Right lobe of liver (tissue), 6 donors: ENCODE results near the gene COL5A3. TPM values are rescaled to one million over a fixed set of nuclear protein-coding genes. Genes with fewer than 3 reads are reported as not detected.

Experiments
- ATAC-seq, 4 donors: fragments of 200-7000 bp; cut with Tn5 transposase; one replicate each; pipeline ENCODE4 v1.9.1; 2020; ENCODE audit warnings: mild to moderate bottlenecking in 4 of 4, moderate library complexity in 4 of 4
- DNase-seq, 3 donors: peaks; one replicate each; pipeline ENCODE4 v3.0.0-alpha.2; 2020
- H3K27ac ChIP-seq, 3 donors: fragments of 200-600 bp; one replicate each; pipeline ENCODE4 v1.8.0; 2022
- H3K27me3 ChIP-seq, 2 donors: fragments of 200-600 bp; one replicate each; pipeline ENCODE4 v1.8.0; 2022
- H3K36me3 ChIP-seq, 4 donors: fragments of 200-600 bp; sonication (generic) in 1 of 4; one replicate each; pipeline versions ENCODE4 v1.5.1 to v1.8.0; 2017 to 2022; ENCODE audit warnings: control low read depth in 1 of 4
- H3K4me1 ChIP-seq, 4 donors: fragments of 200-600 bp; sonication (generic) in 1 of 4; one replicate each; pipeline versions ENCODE4 v1.5.1 to v1.8.0; 2017 to 2022; ENCODE audit warnings: control low read depth in 1 of 4
- H3K4me3 ChIP-seq, 3 donors: fragments of 200-600 bp; one replicate each; pipeline ENCODE4 v1.8.0; 2022
- H3K9me3 ChIP-seq, 4 donors: fragments of 200-600 bp; sonication (generic) in 1 of 4; one replicate each; pipeline versions ENCODE4 v1.5.1 to v1.8.0; 2017 to 2022; ENCODE audit warnings: control low read depth in 1 of 4
- CTCF ChIP-seq, 4 donors: fragments of 200-600 bp in 3 of 4; fragments of 450-650 bp in 1 of 4; IDR thresholded peaks; one replicate each; pipeline versions ENCODE4 v1.5.1 to v1.8.0; 2016 to 2022; ENCODE audit warnings: antibody characterized with exemption in 4 of 4, mild to moderate bottlenecking in 2 of 4
- POLR2A ChIP-seq: fragments of 450-650 bp; IDR thresholded peaks from one replicate; pipeline ENCODE4 v1.6.1; 2017; ENCODE audit warnings: antibody characterized with exemption, mild to moderate bottlenecking
- WGBS: methylation state at CpG from one replicate; pipeline ENCODE4 v1.1.6; 2018; ENCODE audit warnings: low coverage, low lambda C conversion rate; ENCODE audit not compliant: insufficient coverage; ENCODE audit errors: missing lambda C conversion rate; 5-methylcytosine and 5-hydroxymethylcytosine counted together
- intact Hi-C, 2 donors: fragments of 100-400 bp; cut with DNase I; formaldehyde crosslinking; loops; one replicate each; pipeline versions ENCODE4 v1.11.2 to v1.14.1; 2022
- total RNA-seq, 6 experiments: library from RNA; depleted of rRNA in 2 of 6; stranded (reverse); fragments of >200 nt in 2 of 6; fragmentation: NEBNext Ultra II Directional in 3 of 6; extraction: Animal tissue kit (Norgen Biotek cat#: 25700) in 3 of 6; gene quantifications; one replicate each; pipeline versions ENCODE4 v1.1.0 to v1.2.4, GENCODE V29; 2016 to 2023
- donor health status: DM: no; HTN: yes; CAD: no.
- donor health status: DM: no; HTN: no; CAD: no.
- donor health status: DM: no; HTN: no; CAD: no.
- donor health status: DM: no; HTN: yes; CAD: no.
- donor health status: DM: no; HTN: yes; CAD: no.

The COL5A3 gene
- total RNA-seq, 6 experiments from 2014 or later, result 3.3 to 20.2 (median 9.4) TPM

DNA sequence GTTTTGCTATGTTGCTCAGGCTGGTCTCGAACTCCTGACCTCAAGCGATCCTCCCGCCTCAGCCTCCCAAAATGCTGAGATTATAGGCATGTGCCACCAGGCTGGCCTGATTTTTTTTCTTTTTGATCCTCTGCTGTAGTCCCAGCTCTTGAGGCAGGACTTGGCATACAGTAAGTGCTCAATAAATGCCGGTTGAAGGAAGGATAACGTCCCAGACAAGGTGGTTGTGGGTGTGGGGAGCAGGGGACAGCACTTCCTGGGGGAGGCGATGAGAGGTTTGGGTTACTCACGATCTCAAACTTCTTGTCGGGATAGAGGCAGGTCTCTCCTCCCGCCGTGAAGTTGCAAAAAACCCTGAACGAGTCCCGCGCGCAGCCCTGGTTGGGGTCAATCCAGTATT is 44.3 kb downstream of the COL5A3 start:
- Histone ChIP-seq H3K9me3 (no peaks in the 10 kb centered on the region), H3K27me3 (no peaks in the 10 kb centered on the region), H3K27ac (no peak overlapping the region), H3K36me3 (no peaks in the 10 kb centered on the region), H3K4me3 (no peak overlapping the region), H3K4me1 (no peaks in the 10 kb centered on the region)
- WGBS, result 75% methylated on average over 8 of the region's 14 CpGs
- ATAC-seq (no peak), DNase-seq (no peak)
- intact Hi-C loops, result no loop called here
- TF ChIP-seq CTCF (IDR thresholded peaks at IDR 0.05) (no peak), POLR2A (no peak)

GRCh38 chr19:9962623-9963290 is 47.5 kb downstream of the COL5A3 start:
- Histone ChIP-seq H3K36me3 (no peaks in the 10 kb centered on the region), H3K27me3 (no peaks in the 10 kb centered on the region), H3K4me1 (no peaks in the 10 kb centered on the region), H3K27ac (no peak overlapping the region), H3K4me3 (no peak overlapping the region), H3K9me3 (no peaks in the 10 kb centered on the region)
- ATAC-seq, result no peak
- TF ChIP-seq POLR2A, result no peak
- no peak for TF ChIP-seq CTCF (IDR thresholded peaks at IDR 0.05)
- intact Hi-C loops, result no loop called here
- DNase-seq, result no peak
- WGBS, result 60% methylated on average over 7 of the region's 7 CpGs

DNA sequence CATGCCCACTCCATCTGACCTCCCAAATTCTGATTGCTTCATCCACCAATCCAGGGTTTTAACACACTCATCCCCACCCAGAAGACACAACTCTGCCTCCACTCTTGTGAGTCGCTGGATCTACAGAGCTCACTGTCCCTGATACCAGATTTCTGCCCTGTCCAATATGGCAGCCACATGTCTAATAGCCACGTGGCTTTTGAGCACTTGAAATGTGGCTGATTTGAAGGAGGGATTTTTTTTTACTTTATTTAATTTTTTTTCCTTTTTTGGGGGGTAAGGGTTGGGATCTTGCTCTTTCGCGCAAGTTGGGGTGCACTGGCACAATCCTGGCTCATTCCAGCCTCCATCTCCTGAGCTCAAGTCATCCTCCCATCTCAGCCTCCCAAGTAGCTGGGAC is 49.2 kb downstream of the COL5A3 start:
- intact Hi-C loops, result no loop called here
- TF ChIP-seq CTCF (IDR thresholded peaks at IDR 0.05) (no peak), POLR2A (no peak)
- DNase-seq, result no peak
- WGBS, result 81% methylated on average over 4 of the region's 4 CpGs
- H3K4me3 ChIP-seq, result no peak overlapping the region
- no peaks in the 10 kb centered on the region for H3K4me1 ChIP-seq
- H3K27ac ChIP-seq, result no peak overlapping the region
- no peak for ATAC-seq
- no peaks in the 10 kb centered on the region for H3K36me3 ChIP-seq
- no peaks in the 10 kb centered on the region for H3K27me3 ChIP-seq
- no peaks in the 10 kb centered on the region for H3K9me3 ChIP-seq

GRCh38 chr19:9958379-9958821 is 51.9 kb downstream of the COL5A3 start:
- no peaks in the 10 kb centered on the region for H3K36me3 ChIP-seq
- H3K4me3 ChIP-seq, result no peak overlapping the region
- H3K27me3 ChIP-seq, result no peaks in the 10 kb centered on the region
- no peak for DNase-seq
- H3K4me1 ChIP-seq, result no peaks in the 10 kb centered on the region
- intact Hi-C loops, result no loop called here
- 67% methylated on average over 1 of the region's 1 CpG for WGBS
- no peaks in the 10 kb centered on the region for H3K9me3 ChIP-seq
- H3K27ac ChIP-seq, result no peak overlapping the region
- TF ChIP-seq CTCF (IDR thresholded peaks at IDR 0.05) (no peak), POLR2A (no peak)
- ATAC-seq, result no peak
